ENCODE measurements around the gene ACOX2. TPM values are rescaled to one million over a fixed set of nuclear protein-coding genes. Genes with fewer than 3 reads are reported as not detected.
A peak's percentile ranks its signal among the peaks of the same experiment; 100 is the strongest.

Gene ACOX2
- total and polyA plus RNA-seq, 2 of the 13 experiments (the other 11 are each of a cell fraction or from before 2014, with no cell fraction given): 42.6 to 98.5 TPM

GRCh38 chr3:58474967-58475578 lies 61.9 kb downstream of the ACOX2 start:
- intact Hi-C loops (cut with micrococcal nuclease; ENCODE audit: unreplicated experiment) (loop anchor here (5.0 kb wide), 1 partner anchor 38 kb away; no protein-coding TSS in a partner anchor), in situ Hi-C loops (cut with HindIII; ENCODE audit: extremely low pct_ligation_motif_present, low pct_unique_long_range_greater_than_20kb) (no loop called here)
- H2AFZ ChIP-seq (ENCODE audit: low read length): no peak overlapping the region
- FAIRE-seq (peak; percentile 30), DNase-seq (ENCODE audit: low spot score) (peak; percentile 58), ATAC-seq (peak; percentile 50)
- H3K79me2 ChIP-seq (ENCODE audit: insufficient read depth, low read length): no peaks in the 10 kb centered on the region
- peak overlapping the region; percentile 40 for H3K9ac ChIP-seq (ENCODE audit: insufficient read depth, low read depth, low read length)
- no peaks in the 10 kb centered on the region for H3K27me3 ChIP-seq (ENCODE audit: control insufficient read depth in 1 of 2, insufficient read depth in 2 of 2, low read length in 2 of 2)
- no peaks in the 10 kb centered on the region for H3K36me3 ChIP-seq (replicated peaks in 1 of 2; ENCODE audit: control insufficient read depth in 1 of 2, insufficient read depth in 2 of 2, low read length in 2 of 2)
- no peaks in the 10 kb centered on the region for H4K20me1 ChIP-seq (ENCODE audit: insufficient read depth, low read length)
- BruUV-seq (replicated peaks): no TSS peak
- peak overlapping the region; percentile 76 for H3K4me2 ChIP-seq (ENCODE audit: low read depth, low read length)
- H3K4me1 ChIP-seq (ENCODE audit: insufficient read depth, low read length): peaks cover 80% of the 10 kb centered on the region
- POLR2A ChIA-PET: interaction anchor here (0.9 to 1.4 kb wide), 2 partner anchors 12 to 13 kb away, joined by 3 to 4 read pairs; no protein-coding TSS in a partner anchor
- H3K4me3 ChIP-seq (replicated peaks in 1 of 3; ENCODE audit: insufficient read depth in 1 of 3, low read depth in 2 of 3, low read length in 3 of 3): peak overlapping the region in 2 of 3 experiments; percentile 9 to 31; a peak in 2 of 6 replicates
- 4% methylated on average over 3 of the region's 3 CpGs for WGBS (ENCODE audit: low lambda C conversion rate)
- peak overlapping the region; percentile 78 for H3K27ac ChIP-seq (ENCODE audit: extremely low read length, insufficient read depth, low read length)
- CTCF ChIA-PET (ENCODE audit: low intra/inter-chr PET ratio, low total read pairs): no interaction called here
- no peaks in the 10 kb centered on the region for H3K9me3 ChIP-seq (ENCODE audit: low read length)
- TF ChIP-seq SNAI1 (CRISPR knock-in tag; IDR thresholded peaks at IDR 0.05; ENCODE audit: borderline replicate concordance): no peak
- TF ChIP-seq ZSCAN25 (CRISPR knock-in tag; IDR thresholded peaks at IDR 0.05): peak; percentile 62; the same call in 1 of the 2 replicates
- peak; percentile 95 for TF ChIP-seq RXRB (CRISPR knock-in tag; IDR thresholded peaks at IDR 0.05; ENCODE audit: borderline replicate concordance)
- TF ChIP-seq KDM6A (CRISPR knock-in tag; IDR thresholded peaks at IDR 0.05; ENCODE audit: low read depth): peak; percentile 62; the same call in 1 of the 2 replicates
- TF ChIP-seq ZMYM3 (CRISPR knock-in tag; IDR thresholded peaks at IDR 0.05): peak; percentile 66; the same call in 1 of the 2 replicates
- TF ChIP-seq, protein P1, sequence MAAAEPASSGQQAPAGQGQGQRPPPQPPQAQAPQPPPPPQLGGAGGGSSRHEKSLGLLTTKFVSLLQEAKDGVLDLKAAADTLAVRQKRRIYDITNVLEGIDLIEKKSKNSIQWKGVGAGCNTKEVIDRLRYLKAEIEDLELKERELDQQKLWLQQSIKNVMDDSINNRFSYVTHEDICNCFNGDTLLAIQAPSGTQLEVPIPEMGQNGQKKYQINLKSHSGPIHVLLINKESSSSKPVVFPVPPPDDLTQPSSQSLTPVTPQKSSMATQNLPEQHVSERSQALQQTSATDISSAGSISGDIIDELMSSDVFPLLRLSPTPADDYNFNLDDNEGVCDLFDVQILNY (CRISPR knock-in tag; conservative IDR thresholded peaks at IDR 0.05): no peak
- TF ChIP-seq ZNF589 (CRISPR knock-in tag; conservative IDR thresholded peaks at IDR 0.05): 0 out of 2 replicates have a peak, but pooled peaks have one; percentile 25
- TF ChIP-seq ZBTB7A (CRISPR knock-in tag; IDR thresholded peaks at IDR 0.05): 0 out of 2 replicates have a peak, but pooled peaks have one; percentile 15
- TF ChIP-seq HMGXB3 (CRISPR knock-in tag; IDR thresholded peaks at IDR 0.05; ENCODE audit: borderline replicate concordance): 0 out of 2 replicates have a peak, but pooled peaks have one; percentile 21
- peak; percentile 54; the same call in 1 of the 2 replicates for TF ChIP-seq HDAC2 (CRISPR knock-in tag; IDR thresholded peaks at IDR 0.05)
- TF ChIP-seq, protein P2, sequence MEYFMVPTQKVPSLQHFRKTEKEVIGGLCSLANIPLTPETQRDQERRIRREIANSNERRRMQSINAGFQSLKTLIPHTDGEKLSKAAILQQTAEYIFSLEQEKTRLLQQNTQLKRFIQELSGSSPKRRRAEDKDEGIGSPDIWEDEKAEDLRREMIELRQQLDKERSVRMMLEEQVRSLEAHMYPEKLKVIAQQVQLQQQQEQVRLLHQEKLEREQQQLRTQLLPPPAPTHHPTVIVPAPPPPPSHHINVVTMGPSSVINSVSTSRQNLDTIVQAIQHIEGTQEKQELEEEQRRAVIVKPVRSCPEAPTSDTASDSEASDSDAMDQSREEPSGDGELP (IDR thresholded peaks at IDR 0.05; ENCODE audit: borderline replicate concordance, low read depth): peak; percentile 43; the same call in 1 of the 2 replicates
- peak; percentile 22; the same call in 1 of the 2 replicates for TF ChIP-seq IKZF5 (CRISPR knock-in tag; IDR thresholded peaks at IDR 0.05)
- no peak for TF ChIP-seq GATAD1 (CRISPR knock-in tag; IDR thresholded peaks at IDR 0.05)
- peak; percentile 94 for TF ChIP-seq NR2F2 (IDR thresholded peaks at IDR 0.05; ENCODE audit: borderline replicate concordance, low read depth)
- peak; percentile 95 for TF ChIP-seq HNF4A (CRISPR knock-in tag; IDR thresholded peaks at IDR 0.05)
- TF ChIP-seq NR2C2 (CRISPR knock-in tag; IDR thresholded peaks at IDR 0.05; ENCODE audit: borderline replicate concordance): peak; percentile 53; the same call in 1 of the 2 replicates
- TF ChIP-seq MLLT10 (CRISPR knock-in tag; IDR thresholded peaks at IDR 0.05): no peak
- peak; percentile 58; the same call in 1 of the 2 replicates for TF ChIP-seq GATAD2A (CRISPR knock-in tag; IDR thresholded peaks at IDR 0.05)
